GM21390 (cell line): ENCODE data around the gene NIP7.
"Not testable (repeated sequence)": the region's sequence is repeated elsewhere in the genome, so short reads cannot be mapped to it uniquely, and the experiment has no call there.

ENCODE experiments used
- ATAC-seq: cut with Tn5 transposase; IDR thresholded peaks from one replicate; pipeline ENCODE4 v1.9.1; 2021; ENCODE audit not compliant: unreplicated experiment

Gene NIP7

GRCh38 chr16:69340095-69340644, 598 bp downstream of the NIP7 start:
- ATAC-seq, result no peak

GRCh38 chr16:69344171-69344570, 4.6 kb downstream of the NIP7 start:
- no peak for ATAC-seq

- no peak for ATAC-seq
Measured at GRCh38 chr16:69345923-69346322, 6.4 kb downstream of the NIP7 start.

GRCh38 chr16:69346683-69347082, 7.1 kb downstream of the NIP7 start:
- no peak for ATAC-seq

DNA sequence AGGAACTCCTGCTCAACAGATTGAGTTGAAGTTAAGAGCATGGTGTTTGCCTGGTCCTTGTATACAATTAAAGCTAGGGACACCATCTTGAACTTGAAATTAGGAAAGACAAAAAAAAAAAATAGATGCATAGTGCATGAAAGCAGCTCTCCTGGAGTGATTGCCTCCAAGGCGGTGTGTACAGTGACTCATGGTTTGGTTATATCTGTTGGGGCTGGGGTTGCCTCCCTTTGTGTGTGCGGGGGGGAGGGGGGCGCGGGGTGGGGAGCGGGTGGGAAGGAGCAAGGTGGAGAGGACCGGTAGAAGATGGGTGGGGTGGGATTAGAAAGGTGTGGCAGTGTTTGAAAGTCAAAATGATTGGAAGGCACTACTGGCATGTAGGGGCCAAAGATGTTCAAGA, 8.7 kb downstream of the NIP7 start:
- ATAC-seq, result no peak

- no peak for ATAC-seq
Measured at GRCh38 chr16:69349536-69349935, 10.0 kb downstream of the NIP7 start.

- ATAC-seq, result no peak
Measured at GRCh38 chr16:69350536-69351133, 11.1 kb downstream of the NIP7 start.

- ATAC-seq, result no peak
Measured at GRCh38 chr16:69351309-69352027, 11.9 kb downstream of the NIP7 start, which contains the start of gene TMED6. TMED6 (minus strand) TSS chr16:69351786; CDS start chr16:69351753, 33 bp downstream.

GRCh38 chr16:69360070-69360469, 20.5 kb downstream of the NIP7 start:
- ATAC-seq, result not testable (repeated sequence)

DNA sequence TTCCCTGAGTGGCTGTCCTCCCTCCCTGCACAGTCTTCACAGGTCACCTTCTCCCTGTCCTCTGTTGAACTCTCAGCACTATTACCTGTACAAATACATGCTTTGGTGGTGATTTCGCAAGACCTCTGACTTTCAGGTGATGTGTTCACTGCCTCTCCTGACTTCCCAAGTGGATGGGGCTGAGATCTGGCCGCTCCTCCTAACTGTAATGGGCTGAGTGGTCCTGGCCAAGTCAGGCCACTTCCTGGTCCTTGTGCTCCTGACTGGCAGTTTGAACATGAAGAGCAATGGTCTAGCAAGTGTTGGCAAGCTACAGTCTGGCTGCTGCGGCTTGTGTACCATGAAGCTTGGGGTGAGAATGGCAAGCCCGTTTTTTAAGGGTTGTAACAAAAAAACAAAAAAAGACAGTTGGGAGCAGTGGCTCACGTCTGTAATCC, 23.7 kb downstream of the NIP7 start:
- ATAC-seq, result no peak

DNA sequence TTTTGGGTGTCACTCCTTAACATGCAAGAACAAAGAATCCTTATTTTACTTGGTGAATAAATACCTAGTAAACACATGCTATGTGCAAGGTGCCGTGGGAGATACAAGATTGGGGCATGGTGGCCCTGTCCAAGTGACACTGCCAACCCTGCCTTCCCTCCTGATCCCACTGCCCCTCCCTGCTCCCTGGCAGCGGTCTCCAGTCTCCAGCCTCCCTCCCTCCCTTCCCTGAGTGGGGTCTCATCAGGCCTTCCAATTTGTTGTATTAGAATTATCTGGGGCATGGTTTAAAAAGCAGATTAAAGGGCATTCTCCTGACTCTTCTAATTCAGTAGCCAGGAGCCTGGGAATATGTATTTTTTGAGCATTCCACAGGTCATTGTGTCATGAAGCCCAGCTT, 24.5 kb downstream of the NIP7 start:
- no peak for ATAC-seq

DNA sequence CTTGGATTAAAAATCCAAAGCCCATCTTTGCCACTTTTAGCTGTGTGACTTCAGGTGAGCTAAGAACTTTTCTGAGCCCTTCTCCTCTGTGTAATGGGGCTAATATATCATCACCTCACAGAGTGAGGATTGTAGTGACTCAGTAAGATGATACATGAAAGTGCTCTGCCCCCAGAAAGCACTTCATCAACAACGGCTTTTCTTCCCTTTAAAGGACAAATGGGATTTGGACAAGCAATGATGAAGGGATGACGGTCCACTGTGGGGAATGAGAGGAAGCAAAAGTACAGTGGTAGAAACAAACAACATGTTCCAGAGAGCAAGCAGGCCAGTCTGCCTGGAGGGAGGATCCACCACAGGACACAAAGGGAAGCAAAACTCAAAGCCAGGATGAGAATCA, 26.3 kb downstream of the NIP7 start:
- no peak for ATAC-seq

GRCh38 chr16:69366431-69366830, 26.9 kb downstream of the NIP7 start:
- ATAC-seq, result no peak

GRCh38 chr16:69367980-69368379, 28.4 kb downstream of the NIP7 start:
- no peak for ATAC-seq

- ATAC-seq, result no peak
Measured at GRCh38 chr16:69368866-69369265, 29.3 kb downstream of the NIP7 start.

- no peak for ATAC-seq
Measured at GRCh38 chr16:69371564-69371963, 32.0 kb downstream of the NIP7 start.

- no peak for ATAC-seq
Measured at GRCh38 chr16:69373019-69373418, 33.4 kb downstream of the NIP7 start.

- no peak for ATAC-seq
Measured at GRCh38 chr16:69376393-69377059, 37.0 kb downstream of the NIP7 start.

DNA sequence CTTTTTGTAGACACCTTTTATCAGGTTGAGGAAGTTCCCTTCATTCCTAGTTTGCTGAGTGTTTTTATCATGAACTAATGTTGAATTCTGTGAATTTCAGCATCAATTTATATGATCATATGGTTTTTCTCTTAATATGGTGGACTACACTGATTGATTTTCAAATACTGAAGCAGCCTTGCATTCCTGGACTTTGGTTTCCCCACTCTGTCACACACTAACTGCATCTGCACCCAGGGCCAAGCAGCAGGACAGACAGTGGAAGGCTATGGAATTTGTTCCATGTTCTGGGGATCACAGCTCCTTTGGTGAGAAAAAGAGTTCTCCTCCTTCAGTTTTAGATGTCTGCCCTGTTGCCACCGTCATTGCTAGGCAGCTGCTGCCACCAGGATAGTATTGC, 38.5 kb downstream of the NIP7 start:
- ATAC-seq, result no peak

DNA sequence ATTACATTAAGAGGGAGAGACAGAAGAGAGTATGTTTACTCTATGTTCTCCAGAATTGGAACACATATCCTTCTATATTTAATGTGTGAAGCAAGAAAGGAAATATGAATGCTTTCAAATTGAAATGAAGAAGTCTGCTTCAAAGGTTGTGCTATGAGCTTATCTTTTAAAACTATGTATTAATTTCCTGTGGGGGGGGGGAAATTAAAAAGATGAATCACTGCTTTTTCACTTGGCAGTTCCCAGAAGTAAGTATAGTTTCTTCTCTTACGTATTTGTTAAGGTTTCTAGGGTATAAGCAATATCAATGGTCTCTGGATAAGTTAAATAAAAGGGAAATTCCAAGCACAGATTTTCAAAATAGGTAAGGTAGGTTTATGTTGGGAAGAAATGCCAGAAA, 39.2 kb downstream of the NIP7 start:
- no peak for ATAC-seq

DNA sequence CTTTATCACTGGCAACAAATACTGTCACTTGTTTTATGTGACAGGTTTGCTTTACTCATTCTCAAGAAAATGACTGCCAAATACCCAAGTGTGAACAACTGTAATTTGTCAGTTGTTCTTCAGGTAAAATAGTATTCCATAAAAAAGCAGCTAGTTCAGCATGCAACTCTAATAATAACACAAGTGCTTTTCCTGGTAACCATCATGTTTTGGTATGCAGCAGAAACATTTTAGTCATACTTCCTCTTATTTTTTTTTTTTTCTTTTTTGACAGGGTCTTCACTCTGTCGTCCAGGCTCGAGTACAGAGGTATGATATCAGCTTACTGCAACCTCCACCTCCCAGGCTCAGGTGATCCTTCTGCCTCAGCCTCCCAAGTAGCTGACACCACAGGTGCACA, 41.7 kb downstream of the NIP7 start:
- ATAC-seq, result no peak

GRCh38 chr16:69382421-69382820, 42.8 kb downstream of the NIP7 start:
- ATAC-seq, result no peak
